Epidermal melanocyte (primary cell): ENCODE data around the gene LIF.
"Not testable (repeated sequence)": the region's sequence is repeated elsewhere in the genome, so short reads cannot be mapped to it uniquely, and the experiment has no call there.

Source experiments
- DNase-seq: peaks from one replicate; pipeline ENCODE4 v3.0.0; 2011; ENCODE audit warnings: low spot score; ENCODE audit not compliant: insufficient read length

LIF gene

DNA sequence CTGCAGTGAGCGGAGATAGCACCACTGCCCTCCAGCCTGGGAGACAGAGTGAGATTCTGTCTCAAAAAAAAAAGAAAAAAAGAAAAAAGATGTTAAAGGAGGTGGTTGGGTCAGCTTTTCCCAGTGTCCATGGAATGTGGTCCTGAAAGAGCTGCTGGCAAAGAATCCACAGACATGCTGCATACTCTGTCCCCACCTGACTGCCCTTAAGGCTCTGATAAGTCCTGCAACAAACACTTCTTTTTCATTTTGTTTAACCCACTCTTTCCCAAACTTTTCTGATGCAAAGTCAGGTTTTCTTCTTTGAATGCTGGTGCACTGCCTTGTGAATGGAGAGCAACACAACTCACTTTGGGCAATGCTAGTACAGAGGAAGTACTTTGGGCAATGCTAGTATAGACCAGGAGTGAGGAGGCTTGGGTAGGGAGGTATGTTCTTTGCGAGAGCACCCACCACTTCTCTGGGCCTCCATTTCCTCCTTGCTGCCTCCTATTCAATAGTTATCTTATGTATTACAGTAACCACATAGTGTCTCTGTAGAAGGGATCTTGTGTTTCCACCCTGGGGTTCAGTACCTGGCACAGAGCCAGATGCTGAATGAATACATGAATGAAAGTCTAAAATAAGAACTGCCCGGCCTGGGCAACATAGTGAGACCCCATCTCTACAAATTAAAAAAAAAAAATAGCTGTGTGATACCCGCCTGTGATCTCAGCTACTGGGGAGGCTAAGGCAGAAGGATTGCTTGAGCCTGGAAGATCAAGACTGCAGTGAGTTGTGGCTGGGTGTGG is 18.9 kb downstream of the LIF start:
- DNase-seq: no peak

- no peak for DNase-seq
These were observed 20.2 kb downstream of the LIF start for GRCh38 chr22:30226192-30226832.

- DNase-seq: no peak
These were observed 21.2 kb downstream of the LIF start for GRCh38 chr22:30225220-30225927.

DNA sequence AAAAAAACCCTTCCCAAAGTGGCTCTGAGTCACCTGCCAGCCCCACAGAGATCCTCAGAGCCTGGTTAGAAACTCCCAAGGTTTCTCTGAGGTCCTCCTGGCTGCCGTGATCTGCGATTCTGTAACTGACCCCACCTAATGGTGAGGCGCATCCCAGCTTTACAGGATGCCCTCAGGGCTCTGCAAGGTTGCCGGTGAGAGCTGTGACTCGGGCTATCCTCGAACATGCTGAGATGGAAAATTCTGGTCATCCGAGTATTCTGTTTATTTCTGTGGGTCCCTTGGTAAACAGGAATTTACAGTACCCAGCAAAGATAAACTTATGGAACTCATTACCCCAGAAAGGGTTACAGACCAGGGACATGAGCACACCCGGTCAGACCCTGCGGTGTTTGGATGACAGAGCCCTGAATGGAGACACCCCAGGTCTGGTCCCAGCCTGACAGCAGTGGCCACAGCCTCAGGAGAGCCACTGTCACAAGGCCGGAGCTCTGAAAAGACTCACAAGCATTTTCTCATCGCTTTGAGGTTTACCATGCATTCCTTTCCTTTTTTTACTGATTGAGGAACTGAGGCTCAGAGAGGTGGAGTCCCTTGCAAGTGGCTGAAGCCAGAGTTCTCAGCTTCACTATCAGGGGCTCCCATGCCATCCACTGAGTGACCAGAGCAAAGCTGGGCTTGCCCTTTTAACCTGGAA is 22.2 kb downstream of the LIF start:
- no peak for DNase-seq

GRCh38 chr22:30223303-30223702 is 23.3 kb downstream of the LIF start:
- no peak for DNase-seq

DNA sequence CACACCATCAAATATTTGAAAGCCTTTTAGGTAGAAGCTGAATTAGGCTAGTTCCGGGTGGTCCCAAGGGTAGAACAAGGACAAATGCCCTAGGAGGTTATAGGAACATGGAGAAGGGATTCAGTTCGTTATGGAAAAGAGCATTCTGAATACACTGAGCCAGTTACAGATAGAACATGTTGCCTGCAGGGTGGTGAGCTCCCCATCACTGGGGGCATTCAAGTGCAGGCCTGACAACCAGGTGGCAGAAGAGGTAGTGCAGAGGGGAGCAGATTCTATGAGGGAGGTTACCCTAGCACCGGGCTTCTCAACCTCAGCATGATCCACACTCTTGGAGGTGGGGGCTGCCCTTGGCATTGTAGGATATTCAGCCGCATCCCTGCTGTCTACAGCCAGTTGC is 24.2 kb downstream of the LIF start:
- DNase-seq: no peak

DNA sequence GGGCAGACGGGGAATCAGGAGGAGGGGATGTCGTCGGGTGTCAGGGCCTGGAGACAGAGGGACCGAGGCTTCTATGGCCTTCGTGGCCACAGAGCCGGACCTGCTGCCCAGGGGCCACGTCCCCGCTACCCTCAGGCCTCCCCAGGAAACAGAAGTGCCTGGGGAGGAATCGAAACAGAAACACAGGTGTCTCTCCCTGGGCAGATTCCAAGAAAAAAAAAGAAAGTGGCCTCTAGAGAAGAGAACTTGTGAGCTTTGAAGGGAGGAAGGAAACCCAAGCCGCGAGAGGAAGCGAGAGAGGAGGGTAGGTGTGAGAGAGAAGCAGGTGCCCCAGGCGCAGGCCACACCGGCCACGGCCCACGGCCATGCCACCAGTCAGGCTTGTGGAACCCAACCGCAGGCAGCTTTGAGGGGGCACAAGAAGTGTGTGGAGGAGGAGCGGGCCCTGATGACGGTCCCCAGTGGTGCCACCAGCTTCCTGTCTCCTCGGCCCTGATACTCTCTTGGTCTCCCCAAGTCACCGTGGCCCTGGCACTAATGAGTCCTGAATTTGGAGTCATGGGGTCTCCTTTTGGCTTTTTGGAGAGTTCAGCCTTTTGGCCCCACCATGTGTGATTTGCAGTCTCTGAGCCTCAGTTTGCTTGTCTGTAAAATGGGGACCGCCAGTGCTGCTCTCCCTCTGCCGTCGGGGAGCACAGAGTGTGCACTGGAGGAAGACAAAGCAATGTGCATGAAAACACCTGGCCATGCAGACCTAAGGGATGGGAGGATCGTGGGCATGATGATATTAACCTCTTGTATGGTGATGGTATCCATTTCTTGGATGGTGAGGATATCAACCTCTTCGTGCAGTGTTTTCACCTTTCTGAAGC is 25.2 kb downstream of the LIF start:
- DNase-seq: no peak

DNA sequence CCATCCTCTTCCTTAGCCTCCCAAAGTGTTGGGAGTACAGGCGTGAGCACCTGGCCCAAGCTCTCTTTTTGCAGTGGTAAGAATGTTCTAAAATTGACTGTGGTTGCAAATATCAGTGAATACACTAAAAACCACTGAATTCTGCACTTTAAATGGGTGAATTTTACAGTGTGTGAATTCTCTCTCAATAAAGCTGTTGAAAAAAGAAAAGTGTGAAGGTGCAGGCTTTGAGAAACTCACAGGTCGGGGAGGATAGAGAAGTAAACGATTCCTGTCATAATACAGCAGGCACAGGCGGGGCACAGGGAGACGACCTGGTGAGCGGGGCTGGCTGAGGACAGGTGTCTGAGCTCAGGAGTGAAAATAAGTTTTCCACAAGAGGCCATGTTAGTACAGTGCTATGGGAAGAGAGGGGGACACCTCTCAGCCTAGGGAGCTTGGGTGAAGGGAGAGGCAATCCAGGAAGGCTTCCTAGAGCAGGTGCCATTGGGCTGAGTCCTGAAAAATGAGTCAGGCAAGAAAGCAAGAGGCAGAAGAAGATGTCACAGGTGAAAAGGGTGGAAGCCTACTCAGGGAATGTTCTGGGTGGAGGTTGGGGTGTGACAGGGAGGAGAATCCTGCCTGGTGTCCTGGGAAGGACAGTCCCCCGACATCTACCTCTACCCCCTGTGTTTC is 26.1 kb downstream of the LIF start:
- no peak for DNase-seq

DNA sequence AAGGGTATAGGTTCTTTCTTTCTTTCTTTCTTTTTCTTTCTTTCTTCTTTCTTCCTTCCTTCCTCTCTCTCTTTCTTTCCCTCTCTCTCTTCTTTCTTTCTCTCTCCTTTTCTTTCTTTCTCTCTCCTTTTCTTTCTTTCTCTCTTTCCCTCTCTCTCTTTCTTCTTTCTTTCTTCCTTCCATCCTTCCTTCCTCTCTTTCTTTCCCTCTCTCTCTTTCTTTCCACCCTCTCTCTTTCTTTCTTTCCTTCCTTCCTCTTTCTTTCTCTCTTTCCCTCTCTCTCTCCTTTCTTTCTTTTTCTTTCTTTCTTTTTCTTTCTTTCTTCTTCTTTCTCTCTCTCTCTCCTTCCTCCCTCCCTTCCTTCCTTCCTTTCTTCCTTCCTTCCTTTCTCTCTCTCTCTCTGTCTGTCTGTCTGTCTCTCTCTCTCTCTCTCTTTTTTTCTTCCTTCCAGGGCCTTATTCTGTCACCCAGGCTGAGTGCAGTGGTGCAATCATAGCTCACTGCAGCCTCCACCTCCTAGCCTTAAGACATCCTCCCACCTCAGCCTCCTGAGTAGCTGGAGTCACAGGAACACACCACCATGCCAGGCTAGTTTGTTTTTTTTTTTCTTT is 26.8 kb downstream of the LIF start:
- DNase-seq: no peak

GRCh38 chr22:30219049-30219654 is 27.4 kb downstream of the LIF start:
- no peak for DNase-seq

DNA sequence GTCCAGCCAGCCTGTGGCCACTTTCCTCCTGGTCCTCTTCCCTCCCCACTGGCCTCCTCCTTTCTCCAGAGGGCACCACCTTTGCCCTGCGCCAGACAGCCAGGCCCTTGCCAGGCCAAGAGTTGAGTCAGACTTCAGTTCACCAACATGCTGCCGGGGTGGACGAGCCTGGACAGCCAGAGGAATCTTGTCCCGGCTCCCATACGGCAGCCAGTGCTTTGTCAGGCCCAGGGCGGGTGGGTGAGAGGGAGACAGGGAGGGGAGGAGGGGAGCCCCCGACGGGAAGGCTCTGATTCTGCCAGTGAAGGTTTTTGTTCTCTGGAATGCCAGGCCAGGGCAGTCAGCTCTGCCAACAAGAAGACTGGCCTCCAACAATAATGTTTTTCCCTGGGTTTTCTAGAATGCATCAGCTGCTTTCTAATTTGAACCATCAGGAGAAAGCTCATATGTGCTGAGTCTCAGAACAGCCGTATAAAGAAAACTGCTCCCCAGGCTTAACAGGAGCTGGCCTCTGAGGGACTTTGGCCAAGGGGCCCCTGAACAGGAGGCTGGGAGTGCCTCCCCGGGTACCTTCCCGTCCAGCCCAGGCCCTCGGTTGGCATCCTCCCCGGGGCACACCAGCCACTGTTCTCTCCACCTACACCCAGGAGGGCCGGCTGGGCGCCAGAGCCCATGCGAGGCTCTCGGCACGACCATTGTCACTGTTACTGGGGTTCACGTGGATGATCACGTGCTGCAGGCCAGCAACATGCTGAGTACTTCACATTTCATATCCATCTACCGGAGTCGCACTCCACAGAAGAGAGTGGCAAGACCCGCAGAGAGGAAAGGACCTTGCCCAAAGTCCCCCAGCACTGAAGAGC is 28.6 kb downstream of the LIF start:
- no peak for DNase-seq

GRCh38 chr22:30216710-30217109 is 29.8 kb downstream of the LIF start:
- no peak for DNase-seq

DNA sequence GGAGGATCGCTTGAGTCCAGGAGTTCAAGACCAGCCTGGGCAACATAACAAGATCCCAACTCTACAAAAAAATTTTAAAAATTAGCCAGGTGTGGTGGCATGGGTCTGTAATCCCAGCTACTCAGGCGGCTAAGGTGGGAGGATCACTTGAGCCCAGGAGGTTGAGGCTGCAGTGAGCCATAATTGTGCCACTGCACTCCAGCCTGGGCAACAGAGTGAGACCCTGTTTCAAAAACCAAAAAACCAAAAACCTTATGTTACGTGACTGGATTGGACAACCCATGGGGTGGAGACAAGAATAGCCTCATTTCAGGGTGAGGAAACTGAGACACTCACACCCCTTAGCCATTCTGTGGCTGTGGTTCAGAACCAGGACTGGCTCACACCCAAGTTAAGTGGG is 30.3 kb downstream of the LIF start:
- DNase-seq: not testable (repeated sequence)

- no peak for DNase-seq
These were observed 31.7 kb downstream of the LIF start for GRCh38 chr22:30214703-30215407.

DNA sequence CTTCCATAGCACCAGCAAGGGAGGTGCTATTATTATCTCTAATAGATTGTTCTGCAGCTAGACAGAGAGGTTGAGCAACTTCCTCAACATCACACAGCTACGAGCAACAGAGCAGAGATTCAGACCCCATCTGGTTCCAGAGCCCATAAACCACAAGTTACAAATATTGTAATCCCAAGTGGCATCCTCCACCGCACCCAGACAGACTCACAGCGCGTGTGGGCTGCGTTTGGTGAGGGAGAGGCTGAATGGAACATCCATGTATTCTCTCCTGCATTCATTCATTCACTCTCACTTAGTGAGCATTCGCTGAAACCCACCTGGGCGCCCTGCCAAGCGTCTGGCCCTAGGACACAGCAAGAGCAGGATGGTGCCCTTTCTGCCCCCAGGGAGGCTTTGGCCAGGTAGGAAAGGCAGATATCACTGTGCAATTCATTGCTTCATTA is 33.5 kb downstream of the LIF start:
- no peak for DNase-seq

DNA sequence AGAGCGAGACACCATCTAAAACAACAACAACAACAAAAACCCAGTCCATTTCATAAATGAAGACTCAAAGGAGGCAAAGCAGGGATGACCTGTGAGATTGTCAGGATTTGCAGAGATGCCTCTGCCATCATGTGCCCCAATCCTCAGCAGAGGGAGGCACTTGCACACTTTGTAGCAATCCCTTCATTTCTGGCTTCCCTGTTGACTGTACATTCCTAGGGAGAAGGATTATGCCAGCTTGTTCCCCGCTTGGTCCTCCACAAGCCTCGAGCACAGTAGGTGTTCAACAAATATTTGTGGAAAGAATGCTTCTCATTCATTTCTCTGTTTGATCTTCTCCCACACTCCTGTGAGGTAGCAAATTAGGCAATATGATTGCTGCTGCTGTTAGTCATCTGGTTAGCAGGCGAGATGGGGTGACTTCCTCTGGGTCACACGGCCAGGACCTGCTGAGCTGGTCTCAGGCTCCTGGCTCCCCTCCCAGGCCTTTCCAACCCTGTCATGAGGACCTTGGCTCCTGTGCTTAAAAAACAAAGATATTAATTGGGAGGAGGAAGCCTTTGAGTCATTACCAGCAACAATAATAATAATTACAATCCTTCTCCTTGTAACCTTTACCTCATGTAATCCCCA is 34.1 kb downstream of the LIF start:
- no peak for DNase-seq

- DNase-seq: no peak
These were observed 35.3 kb downstream of the LIF start for GRCh38 chr22:30211124-30211820.
